Type B pancreatic cell (in vitro differentiated cells): ENCODE measurements around the gene TASOR. TPM values are rescaled to one million over a fixed set of nuclear protein-coding genes. Genes with fewer than 3 reads are reported as not detected.

Source experiments
- DNase-seq: peaks from one replicate; pipeline ENCODE4 v3.0.0; 2021; ENCODE audit warnings: mixed read lengths; ENCODE audit not compliant: unreplicated experiment; ENCODE audit errors: extremely low spot score
- H3K27ac Mint-ChIP-seq: 2 replicates; pipeline ENCODE4 v1.8.0; 2021; ENCODE audit warnings: mild to moderate bottlenecking, mixed read lengths
- H3K27me3 Mint-ChIP-seq: 2 replicates; pipeline ENCODE4 v1.8.0; 2021; ENCODE audit warnings: mixed read lengths
- H3K36me3 Mint-ChIP-seq: 2 replicates; pipeline ENCODE4 v1.8.0; 2021; ENCODE audit warnings: mixed read lengths
- H3K4me1 Mint-ChIP-seq: one replicate; pipeline ENCODE4 v1.8.0; 2021; ENCODE audit warnings: mixed read lengths; ENCODE audit not compliant: unreplicated experiment
- H3K4me3 Mint-ChIP-seq: 2 replicates; pipeline ENCODE4 v1.8.0; 2021; ENCODE audit warnings: mild to moderate bottlenecking, mixed read lengths
- H3K9me3 Mint-ChIP-seq: 2 replicates; pipeline ENCODE4 v1.8.0; 2021; ENCODE audit warnings: mixed read lengths
- total RNA-seq: library from RNA; stranded (reverse); gene quantifications from 2 replicates; pipeline ENCODE4 v1.2.1, GENCODE V29; 2021; ENCODE audit warnings: low replicate concordance
- TF ChIP-seq, protein P1 (sequence below): fragments of 200-600 bp; sonication (generic); conservative IDR thresholded peaks from 2 replicates; pipeline ENCODE4 v1.5.0; 2021; ENCODE audit warnings: antibody characterized with exemption, mild to moderate bottlenecking

TASOR gene
- total RNA-seq, 1 donor from 2014 or later, result 55.1 TPM

DNA sequence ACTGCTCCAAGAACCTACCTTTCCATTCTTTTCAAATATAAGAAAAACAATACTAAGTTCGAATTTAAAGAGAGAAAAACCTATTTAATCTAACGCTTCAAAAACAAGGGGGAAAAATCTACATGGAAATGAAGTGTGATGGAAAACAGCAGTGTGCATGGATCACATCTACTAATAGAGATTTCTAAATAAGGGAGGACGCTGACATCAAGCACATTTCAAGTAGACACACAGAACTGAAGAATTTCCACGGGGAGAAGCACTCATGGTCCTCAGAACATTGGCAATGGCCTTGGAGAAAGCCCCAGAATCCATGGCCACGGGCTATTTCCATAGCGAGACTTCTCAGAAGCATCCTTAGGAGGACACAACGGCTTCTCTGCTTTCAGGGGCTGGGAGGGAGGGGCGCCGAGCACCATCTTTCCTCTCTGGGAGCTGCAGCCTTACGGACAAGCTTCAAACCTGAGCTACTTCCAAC is 1.0 kb downstream of the TASOR start:
- Mint-ChIP-seq H3K27ac (peak overlapping the region; percentile 97), H3K9me3 (no peaks in the 10 kb centered on the region), H3K4me1 (peaks cover 33% of the 10 kb centered on the region), H3K27me3 (no peaks in the 10 kb centered on the region), H3K4me3 (peak overlapping the region; percentile 95), H3K36me3 (peaks cover 45% of the 10 kb centered on the region)
- TF ChIP-seq, protein P1, sequence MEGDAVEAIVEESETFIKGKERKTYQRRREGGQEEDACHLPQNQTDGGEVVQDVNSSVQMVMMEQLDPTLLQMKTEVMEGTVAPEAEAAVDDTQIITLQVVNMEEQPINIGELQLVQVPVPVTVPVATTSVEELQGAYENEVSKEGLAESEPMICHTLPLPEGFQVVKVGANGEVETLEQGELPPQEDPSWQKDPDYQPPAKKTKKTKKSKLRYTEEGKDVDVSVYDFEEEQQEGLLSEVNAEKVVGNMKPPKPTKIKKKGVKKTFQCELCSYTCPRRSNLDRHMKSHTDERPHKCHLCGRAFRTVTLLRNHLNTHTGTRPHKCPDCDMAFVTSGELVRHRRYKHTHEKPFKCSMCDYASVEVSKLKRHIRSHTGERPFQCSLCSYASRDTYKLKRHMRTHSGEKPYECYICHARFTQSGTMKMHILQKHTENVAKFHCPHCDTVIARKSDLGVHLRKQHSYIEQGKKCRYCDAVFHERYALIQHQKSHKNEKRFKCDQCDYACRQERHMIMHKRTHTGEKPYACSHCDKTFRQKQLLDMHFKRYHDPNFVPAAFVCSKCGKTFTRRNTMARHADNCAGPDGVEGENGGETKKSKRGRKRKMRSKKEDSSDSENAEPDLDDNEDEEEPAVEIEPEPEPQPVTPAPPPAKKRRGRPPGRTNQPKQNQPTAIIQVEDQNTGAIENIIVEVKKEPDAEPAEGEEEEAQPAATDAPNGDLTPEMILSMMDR, result no peak
- no peak for DNase-seq

DNA sequence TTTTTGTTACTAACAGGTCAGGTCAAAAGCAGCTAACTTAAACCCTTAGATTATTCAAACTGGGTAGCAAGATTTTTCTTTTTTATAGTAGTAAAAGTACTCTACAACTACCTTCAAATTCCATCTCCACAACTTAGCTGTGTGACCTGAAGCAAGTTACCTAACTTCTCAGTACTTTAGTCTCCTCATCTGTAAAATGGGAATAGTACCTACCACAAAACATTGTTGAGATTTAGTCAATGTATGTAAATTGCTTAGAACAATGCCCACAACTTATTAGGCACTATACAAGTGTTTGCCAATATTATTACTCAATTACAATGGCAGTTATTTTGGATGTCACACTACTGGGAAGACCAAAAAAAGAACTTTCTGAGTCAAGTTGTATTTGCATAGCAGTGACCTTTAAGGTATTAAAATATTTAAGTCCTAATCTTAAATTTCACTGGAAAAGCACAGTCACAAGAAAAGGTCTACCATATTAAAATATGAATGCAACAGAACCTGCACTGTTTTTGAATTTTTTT is 2.9 kb downstream of the TASOR start:
- H3K4me3 Mint-ChIP-seq, result no peak overlapping the region
- peaks cover 33% of the 10 kb centered on the region for H3K4me1 Mint-ChIP-seq
- no peaks in the 10 kb centered on the region for H3K9me3 Mint-ChIP-seq
- TF ChIP-seq, protein P1, result no peak
- no peak for DNase-seq
- H3K27me3 Mint-ChIP-seq, result no peaks in the 10 kb centered on the region
- H3K27ac Mint-ChIP-seq, result no peak overlapping the region
- H3K36me3 Mint-ChIP-seq, result peaks cover 48% of the 10 kb centered on the region

DNA sequence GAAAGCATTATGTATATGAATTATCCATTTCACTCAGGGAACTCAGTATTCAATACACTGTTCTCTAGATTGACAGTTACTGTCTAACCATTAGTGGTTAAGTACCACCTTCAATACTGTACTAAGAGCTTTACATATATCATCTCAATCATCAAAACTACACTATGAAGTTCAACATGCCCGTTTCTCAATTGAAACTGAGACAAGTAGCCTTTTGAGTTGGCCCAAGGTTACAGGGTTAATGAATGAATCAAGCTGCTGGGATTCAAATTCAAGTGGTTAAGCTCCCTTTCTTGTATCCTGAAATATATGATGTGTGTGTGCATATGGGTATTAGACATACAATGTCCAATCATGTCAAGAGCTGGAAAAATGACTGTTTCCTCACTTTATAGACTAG is 5.8 kb downstream of the TASOR start:
- DNase-seq, result no peak
- Mint-ChIP-seq H3K27me3 (no peaks in the 10 kb centered on the region), H3K4me3 (no peak overlapping the region), H3K4me1 (peaks cover 33% of the 10 kb centered on the region), H3K36me3 (peaks cover 41% of the 10 kb centered on the region), H3K9me3 (no peaks in the 10 kb centered on the region), H3K27ac (no peak overlapping the region)
- TF ChIP-seq, protein P1, result no peak

DNA sequence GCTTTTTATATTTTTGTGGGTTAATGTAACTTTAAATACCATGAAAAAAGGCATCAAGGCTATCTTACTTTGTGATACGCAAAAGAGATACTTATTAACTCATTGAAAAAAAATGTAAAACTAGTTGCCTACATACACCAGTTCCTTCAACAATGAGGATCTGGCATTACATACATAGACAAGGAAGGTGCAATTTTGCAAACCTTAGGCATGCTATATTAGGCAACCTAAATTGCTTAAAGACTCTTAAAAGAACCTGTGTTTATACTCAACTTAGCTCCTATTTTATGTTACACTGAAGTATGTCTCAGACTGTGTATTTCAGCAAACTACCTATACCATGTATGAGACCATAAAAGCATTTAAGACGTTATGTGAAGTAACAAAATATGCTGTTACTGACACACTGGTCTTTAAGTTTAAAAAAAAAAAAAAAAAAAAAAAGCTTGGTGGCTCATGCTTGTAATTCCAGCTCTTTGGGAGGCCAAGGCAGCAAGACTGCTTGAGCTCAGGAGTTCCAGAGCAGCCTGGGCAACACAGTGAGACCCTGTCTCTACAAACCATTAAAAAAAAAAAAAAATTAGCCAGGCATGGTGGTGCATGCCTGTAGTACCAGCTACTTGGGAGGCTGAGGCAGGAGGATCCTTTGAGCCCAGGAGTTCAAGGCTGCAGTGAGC is 9.1 kb downstream of the TASOR start:
- Mint-ChIP-seq H3K9me3 (no peaks in the 10 kb centered on the region), H3K27me3 (no peaks in the 10 kb centered on the region), H3K4me3 (no peak overlapping the region), H3K4me1 (peaks cover 8% of the 10 kb centered on the region), H3K36me3 (peaks cover 29% of the 10 kb centered on the region), H3K27ac (no peak overlapping the region)
- TF ChIP-seq, protein P1, result no peak
- DNase-seq, result no peak

DNA sequence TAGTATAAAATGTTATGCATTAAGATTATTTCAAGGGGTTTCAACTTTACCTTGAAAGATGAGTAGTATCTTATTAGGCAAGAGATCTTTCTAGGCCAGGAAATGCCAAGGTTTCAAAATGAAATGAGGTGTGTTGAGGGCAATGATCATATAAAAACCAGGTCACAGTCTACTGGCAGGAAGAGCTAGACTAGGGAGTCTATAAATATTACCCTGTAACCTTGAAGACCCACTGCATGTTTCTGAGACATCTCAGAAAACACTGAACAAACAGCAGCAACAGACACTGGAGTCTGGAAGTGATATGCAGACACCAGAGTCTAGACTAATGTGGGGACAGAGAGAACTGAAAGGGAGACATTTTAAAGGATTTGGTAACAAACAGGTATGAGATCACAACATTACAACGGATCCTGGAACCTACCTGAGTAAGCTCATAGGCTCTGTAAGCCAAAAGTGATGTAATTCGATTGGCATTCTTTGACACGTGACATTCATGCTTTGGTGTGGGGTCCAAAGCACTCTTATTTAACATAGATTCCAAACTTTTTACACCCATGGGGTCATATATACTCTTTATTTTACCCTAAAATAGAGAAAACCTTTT is 15.0 kb downstream of the TASOR start:
- no peak overlapping the region for H3K27ac Mint-ChIP-seq
- no peaks in the 10 kb centered on the region for H3K9me3 Mint-ChIP-seq
- TF ChIP-seq, protein P1, result no peak
- no peaks in the 10 kb centered on the region for H3K27me3 Mint-ChIP-seq
- no peak overlapping the region for H3K4me3 Mint-ChIP-seq
- no peaks in the 10 kb centered on the region for H3K4me1 Mint-ChIP-seq
- peaks cover 38% of the 10 kb centered on the region for H3K36me3 Mint-ChIP-seq
- DNase-seq, result no peak
